ENCODE measurements around the gene GSN. TPM values are rescaled to one million over a fixed set of nuclear protein-coding genes. Genes with fewer than 3 reads are reported as not detected.

GSN gene
- total RNA-seq, 1 donor from 2014 or later: 2.9 TPM

- intact Hi-C loops (cut with micrococcal nuclease): loop anchor here (5.0 to 10.0 kb wide), 4 partner anchors 228 to 1475 kb away; partner anchors contain the start of genes MEGF9 and PDCL
Observed at GRCh38 chr9:121350036-121350435, 82.1 kb downstream of the GSN start.

DNA sequence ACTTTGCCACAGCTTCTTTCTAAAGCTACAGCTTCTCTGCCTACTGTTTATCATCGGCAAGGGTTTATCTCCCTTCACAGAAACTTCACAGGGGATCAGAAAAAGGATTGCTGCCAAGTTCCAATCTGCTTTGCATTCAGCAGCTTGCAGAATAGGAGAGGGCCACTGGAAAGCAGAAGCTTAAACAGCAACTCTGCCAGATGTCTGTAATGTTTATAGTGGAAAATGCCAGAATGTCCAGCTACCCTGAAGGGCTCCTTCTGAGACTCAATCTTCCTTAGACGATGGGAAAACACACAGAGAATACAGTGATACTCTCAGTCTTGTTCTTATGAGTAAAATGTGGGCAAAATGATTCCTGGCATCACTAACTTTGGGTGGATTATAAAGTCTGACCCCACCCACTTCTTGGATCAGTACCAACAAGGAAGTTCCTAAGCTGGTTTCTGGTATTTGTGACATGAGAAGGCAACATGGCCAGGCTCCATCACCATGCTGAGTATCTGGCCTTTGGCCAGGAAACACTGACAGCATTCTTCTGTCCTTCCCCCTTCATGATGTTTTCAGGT, 83.1 kb downstream of the GSN start:
- intact Hi-C loops (cut with micrococcal nuclease): loop anchor here (5.0 to 10.0 kb wide), 4 partner anchors 229 to 1474 kb away; partner anchors contain the start of genes MEGF9 and PDCL

DNA sequence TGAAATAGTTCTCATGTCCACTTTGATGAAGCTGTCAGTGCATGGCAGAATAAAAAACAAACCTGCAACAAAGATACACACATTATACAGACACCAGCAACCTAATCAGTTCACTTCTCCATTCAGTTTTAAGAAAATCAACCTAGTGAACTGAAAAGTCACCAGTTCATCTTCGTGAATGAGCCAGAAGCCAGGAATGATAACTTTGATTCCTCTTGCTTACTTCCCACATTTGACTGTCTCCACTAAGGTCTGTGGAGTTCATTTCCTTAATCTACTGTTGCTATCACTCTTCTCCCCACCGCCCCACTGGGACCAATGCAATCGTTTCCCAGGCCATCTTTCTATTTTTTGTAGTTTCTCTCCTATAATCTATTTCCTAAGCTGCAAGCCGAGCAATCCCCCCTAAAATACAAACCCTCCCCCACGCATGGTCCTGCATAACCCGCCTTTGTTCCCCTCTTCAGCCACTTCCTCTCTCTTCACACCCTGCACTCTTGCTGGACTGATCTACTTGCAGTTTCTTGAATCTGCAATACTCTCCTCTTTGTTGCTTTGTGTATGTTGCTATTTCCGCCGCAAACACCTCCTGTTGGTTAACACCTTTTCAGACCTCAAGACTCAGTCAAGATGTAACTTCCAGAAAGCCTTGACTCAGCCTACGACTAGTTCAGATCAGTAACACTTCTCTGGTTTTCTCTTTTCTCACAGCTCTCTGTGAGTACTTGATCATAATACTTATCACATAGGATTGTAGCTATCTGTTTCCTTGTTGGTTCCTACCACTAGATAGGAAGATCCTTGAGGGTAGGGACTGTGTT, 85.5 kb downstream of the GSN start:
- intact Hi-C loops (cut with micrococcal nuclease): loop anchor here (1.0 to 10.0 kb wide), 10 partner anchors 8 to 1986 kb away; partner anchors contain the start of genes MEGF9 and PDCL

DNA sequence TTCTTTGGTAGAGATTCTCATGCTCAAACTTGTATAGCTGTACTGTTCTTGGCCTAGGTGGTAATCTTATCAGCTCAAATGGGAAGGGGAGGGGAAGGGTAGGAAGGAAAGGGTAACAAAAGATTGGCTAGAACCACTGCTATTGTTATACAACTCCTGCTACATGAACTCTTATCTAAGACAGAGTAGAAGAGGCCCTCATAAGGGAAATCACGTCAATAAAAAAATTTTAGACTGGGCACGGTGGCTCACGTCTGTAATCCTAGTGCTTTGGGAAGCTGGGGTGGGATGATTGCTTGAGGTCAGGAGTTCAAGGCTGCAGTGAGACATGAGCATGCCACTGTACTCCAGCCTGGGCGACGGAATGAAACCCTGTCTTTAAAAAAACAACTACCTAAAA, 86.2 kb downstream of the GSN start:
- intact Hi-C loops (cut with micrococcal nuclease): loop anchor here (5.0 to 10.0 kb wide), 4 partner anchors 232 to 1471 kb away; partner anchors contain the start of genes MEGF9 and PDCL

DNA sequence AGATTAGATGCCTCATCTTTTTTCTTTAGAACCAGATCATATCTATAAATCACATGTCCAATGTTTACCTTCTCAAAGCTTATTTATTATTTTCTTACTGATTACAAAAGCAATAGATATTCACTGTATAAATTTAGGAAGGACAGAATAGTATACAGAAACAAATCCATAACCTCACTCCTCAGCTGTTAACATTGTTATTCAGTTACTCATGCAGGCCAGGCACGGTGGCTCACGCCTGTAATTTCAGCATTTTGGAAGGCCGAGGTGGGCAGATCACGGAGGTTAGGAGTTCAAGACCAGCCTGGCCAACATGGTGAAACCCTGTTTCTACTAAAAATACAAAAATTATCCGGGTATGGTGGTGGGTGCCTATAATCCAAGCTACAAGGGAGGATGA, 86.8 kb downstream of the GSN start:
- intact Hi-C loops (cut with micrococcal nuclease): loop anchor here (5.0 to 10.0 kb wide), 4 partner anchors 232 to 1470 kb away; partner anchors contain the start of genes MEGF9 and PDCL

- intact Hi-C loops (cut with micrococcal nuclease): loop anchor here (10.0 kb wide), 1 partner anchor 1468 kb away; the partner anchor contains the start of gene PDCL
Observed at GRCh38 chr9:121357011-121357410, 89.0 kb downstream of the GSN start.

- intact Hi-C loops (cut with micrococcal nuclease): loop anchor here (10.0 kb wide), 1 partner anchor 1466 kb away; the partner anchor contains the start of gene PDCL
Observed at GRCh38 chr9:121358751-121359150, 90.8 kb downstream of the GSN start.

- intact Hi-C loops (cut with micrococcal nuclease): loop anchor here (10.0 kb wide), 2 partner anchors 905 to 1465 kb away; partner anchors contain the start of genes MRRF, PDCL and RBM18
Observed at GRCh38 chr9:121359351-121360294, 91.7 kb downstream of the GSN start.

GRCh38 chr9:121360601-121361374, 92.8 kb downstream of the GSN start:
- intact Hi-C loops (cut with micrococcal nuclease): loop anchor here (1.0 to 10.0 kb wide), 2 partner anchors 7 to 904 kb away; partner anchors contain the start of genes MRRF and RBM18

- intact Hi-C loops (cut with micrococcal nuclease): loop anchor here (10.0 kb wide), 1 partner anchor 902 kb away; the partner anchor contains the start of genes MRRF and RBM18
Observed at GRCh38 chr9:121362813-121363621, 95.1 kb downstream of the GSN start.

DNA sequence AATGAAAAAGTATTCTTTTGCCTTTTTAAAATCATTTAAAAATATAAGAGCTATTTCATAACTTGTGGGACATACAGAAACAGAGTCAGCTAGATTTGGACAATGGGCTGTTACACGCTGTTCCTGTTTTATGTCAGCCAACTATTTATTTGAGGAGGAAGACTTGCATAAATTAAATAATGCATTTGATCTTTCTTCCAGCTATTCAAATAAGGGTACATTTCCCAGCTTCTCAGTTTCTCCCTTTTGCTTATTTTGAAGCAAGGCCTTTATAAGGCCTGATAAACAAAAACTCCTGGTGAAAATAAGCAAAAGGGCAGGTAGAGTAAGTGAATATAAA, 95.6 kb downstream of the GSN start:
- intact Hi-C loops (cut with micrococcal nuclease): loop anchor here (10.0 kb wide), 1 partner anchor 901 kb away; the partner anchor contains the start of genes MRRF and RBM18

DNA sequence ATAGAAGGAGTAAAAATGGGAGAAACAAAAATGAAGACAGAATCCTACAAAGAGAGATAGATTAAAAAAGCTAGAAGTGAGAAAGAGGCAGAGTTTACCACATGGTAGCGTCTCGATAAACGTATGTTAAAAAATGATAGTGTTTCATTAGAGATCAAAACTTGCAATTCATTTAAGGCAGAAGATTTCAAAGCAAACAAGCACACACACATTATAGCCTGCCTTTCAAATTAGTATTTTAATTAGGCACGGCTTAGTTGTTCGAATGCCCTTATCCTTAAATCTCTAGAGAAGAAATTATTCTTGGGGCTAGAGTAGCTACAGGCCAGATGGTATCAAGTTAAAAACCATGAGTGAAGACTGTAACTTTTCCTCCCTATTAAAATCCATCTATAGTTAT, 96.1 kb downstream of the GSN start:
- intact Hi-C loops (cut with micrococcal nuclease): loop anchor here (10.0 kb wide), 1 partner anchor 901 kb away; the partner anchor contains the start of genes MRRF and RBM18

- intact Hi-C loops (cut with micrococcal nuclease): loop anchor here (5.0 to 10.0 kb wide), 3 partner anchors 163 to 900 kb away; partner anchors contain the start of genes CNTRL, MRRF, RAB14 and RBM18
Observed at GRCh38 chr9:121364886-121365285, 96.9 kb downstream of the GSN start.

- intact Hi-C loops (cut with micrococcal nuclease): loop anchor here (5.0 to 10.0 kb wide), 3 partner anchors 163 to 899 kb away; partner anchors contain the start of genes CNTRL, MRRF, RAB14 and RBM18
Observed at GRCh38 chr9:121365564-121365963, 97.6 kb downstream of the GSN start.

DNA sequence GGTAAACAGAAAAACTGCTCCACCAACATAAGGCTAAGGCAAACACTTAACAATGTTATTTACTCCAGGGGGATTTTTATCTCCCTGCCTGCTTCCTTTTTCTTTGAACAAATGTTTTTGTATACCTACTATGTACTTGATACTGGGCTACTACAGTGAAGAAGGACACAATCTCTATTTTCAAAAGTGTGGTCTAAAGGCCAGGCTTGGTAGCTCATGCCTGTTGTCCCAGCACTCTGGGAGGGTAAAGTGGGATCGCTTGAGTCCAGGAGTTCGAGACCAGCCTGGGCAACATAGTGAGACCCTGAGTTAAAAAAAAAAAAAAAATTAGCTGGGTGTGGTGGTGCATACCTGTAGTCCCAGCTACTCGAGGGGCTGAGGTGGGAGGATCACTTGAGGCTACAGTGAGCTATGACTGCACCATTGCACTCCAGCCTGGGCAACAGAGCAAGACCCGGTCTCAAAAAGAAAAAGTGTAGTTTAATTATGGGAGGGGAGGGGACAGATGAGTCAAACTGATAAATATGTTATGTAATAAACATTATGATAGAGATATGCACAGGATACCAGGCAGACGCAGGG, 98.7 kb downstream of the GSN start:
- intact Hi-C loops (cut with micrococcal nuclease): loop anchor here (5.0 to 10.0 kb wide), 3 partner anchors 164 to 898 kb away; partner anchors contain the start of genes CNTRL, MRRF, RAB14 and RBM18

GRCh38 chr9:121367306-121368137, 99.6 kb downstream of the GSN start:
- intact Hi-C loops (cut with micrococcal nuclease): loop anchor here (2.0 to 10.0 kb wide), 4 partner anchors 47 to 897 kb away; partner anchors contain the start of genes CNTRL, MRRF, RAB14 and RBM18

GRCh38 chr9:121368138-121368522, 100.2 kb downstream of the GSN start:
- intact Hi-C loops (cut with micrococcal nuclease): loop anchor here (2.0 to 10.0 kb wide), 4 partner anchors 47 to 897 kb away; partner anchors contain the start of genes CNTRL, MRRF, RAB14 and RBM18

Measured in T-helper 1 cell treated with Interleukin-12 subunit alpha and Interleukin-12 subunit beta and Interleukin-4 antibody, amounts not matched to agents 30 ng/mL and 1 ng/mL, for 36 hours (primary cell).